GM10248 (cell line): ENCODE data around the gene RHCG.

Experiments
- CTCF ChIA-PET: fragments of 300-600 bp; sonication (Branson Sonifier 250); formaldehyde crosslinking; extraction: SDS; loops from one replicate; lab custom pipeline; 2021; ENCODE audit warnings: antibody characterized with exemption; lab: Yijun Ruan, JAX
- POLR2A ChIA-PET: fragments of 350-650 bp; sonication (Branson Sonifier 250); formaldehyde crosslinking; extraction: SDS; loops from one replicate; lab custom pipeline; 2020; ENCODE audit warnings: antibody characterized with exemption; lab: Yijun Ruan, JAX
- DNase-seq: peaks from one replicate; pipeline ENCODE4 v3.0.0; 2012; ENCODE audit errors: extremely low spot score
- CTCF ChIP-seq: IDR thresholded peaks from 2 replicates; pipeline ENCODE4 v1.5.1; 2012; ENCODE audit warnings: mild to moderate bottlenecking, low read depth; ENCODE audit errors: extremely low read depth, missing control alignments, control extremely low read depth

Gene RHCG

GRCh38 chr15:89521605-89522004 lies 25.2 kb upstream of the RHCG start:
- POLR2A ChIA-PET, result interaction anchor here (0.6 kb wide), 1 partner anchor 30 kb away, joined by 5 read pairs; no protein-coding TSS in a partner anchor

GRCh38 chr15:89515477-89515876 lies 19.1 kb upstream of the RHCG start:
- no peak for TF ChIP-seq CTCF
- ChIA-PET CTCF (interaction anchor here (1.1 to 1.2 kb wide), 2 partner anchors 10 to 14 kb away, joined by 3 read pairs; no protein-coding TSS in a partner anchor), POLR2A (no interaction called here)
- DNase-seq, result no peak

More at GRCh38 chr15:89521605-89522004, 25.2 kb upstream of the RHCG start:
- no peak for TF ChIP-seq CTCF
- DNase-seq, result no peak
- CTCF ChIA-PET, result interaction anchor here (0.7 to 0.8 kb wide), 2 partner anchors 21 to 79 kb away, joined by 3 read pairs; no protein-coding TSS in a partner anchor

- ChIA-PET CTCF (interaction anchor here (1.1 to 1.2 kb wide), 2 partner anchors 10 to 14 kb away, joined by 3 read pairs; no protein-coding TSS in a partner anchor), POLR2A (no interaction called here)
- no peak for DNase-seq
- no peak for TF ChIP-seq CTCF
These were observed 18.4 kb upstream of the RHCG start for GRCh38 chr15:89514596-89515406.

GRCh38 chr15:89514186-89514585 lies 17.8 kb upstream of the RHCG start:
- DNase-seq, result no peak
- ChIA-PET POLR2A (no interaction called here), CTCF (no interaction called here)
- TF ChIP-seq CTCF, result no peak

GRCh38 chr15:89513284-89513683 lies 16.9 kb upstream of the RHCG start:
- CTCF ChIA-PET, result no interaction called here
- DNase-seq, result no peak
- no peak for TF ChIP-seq CTCF
- POLR2A ChIA-PET, result no interaction called here

GRCh38 chr15:89512631-89513030 lies 16.2 kb upstream of the RHCG start:
- DNase-seq, result no peak
- POLR2A ChIA-PET, result no interaction called here
- TF ChIP-seq CTCF, result no peak
- CTCF ChIA-PET, result interaction anchor here (1.6 kb wide), 1 partner anchor 70 kb away, joined by 3 read pairs; no protein-coding TSS in a partner anchor
